Ureter (tissue), 1 donor: ENCODE data around the gene HSPA2. TPM values are rescaled to one million over a fixed set of nuclear protein-coding genes. Genes with fewer than 3 reads are reported as not detected.
"Not testable (repeated sequence)": the region's sequence is repeated elsewhere in the genome, so short reads cannot be mapped to it uniquely, and the experiment has no call there.

Experiments
- DNase-seq: peaks from one replicate; pipeline ENCODE4 v3.0.0-alpha.2; 2020; ENCODE audit warnings: low spot score
- total RNA-seq: library from RNA; stranded (reverse); gene quantifications from one replicate; pipeline ENCODE4 v1.2.4, GENCODE V29; 2023
- donor health status: DM: yes; HTN: yes; CAD: no.

HSPA2 gene
- total RNA-seq, 1 donor from 2014 or later, result 36.7 TPM

- no peak for DNase-seq
Measured at GRCh38 chr14:64513271-64513670, 27.3 kb upstream of the HSPA2 start.

DNA sequence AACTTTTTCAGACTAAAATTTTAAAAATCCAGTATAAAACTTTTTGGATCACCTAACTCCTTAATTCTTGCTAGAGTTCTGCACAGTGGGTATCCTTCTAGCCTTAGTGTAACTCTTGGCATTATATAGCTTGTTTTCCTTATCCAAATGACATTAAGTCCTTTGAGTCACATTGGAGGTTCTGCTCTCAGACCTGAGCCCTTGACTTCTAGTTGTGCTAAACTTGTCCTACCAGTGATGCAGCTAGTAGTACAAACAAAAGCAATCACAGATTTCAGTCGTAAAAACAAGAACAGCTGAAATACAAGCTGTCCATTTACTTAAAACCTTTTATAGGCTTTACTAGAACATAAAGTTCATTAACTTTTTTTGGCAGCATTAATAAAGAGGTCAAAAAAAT, 25.5 kb upstream of the HSPA2 start:
- no peak for DNase-seq

DNA sequence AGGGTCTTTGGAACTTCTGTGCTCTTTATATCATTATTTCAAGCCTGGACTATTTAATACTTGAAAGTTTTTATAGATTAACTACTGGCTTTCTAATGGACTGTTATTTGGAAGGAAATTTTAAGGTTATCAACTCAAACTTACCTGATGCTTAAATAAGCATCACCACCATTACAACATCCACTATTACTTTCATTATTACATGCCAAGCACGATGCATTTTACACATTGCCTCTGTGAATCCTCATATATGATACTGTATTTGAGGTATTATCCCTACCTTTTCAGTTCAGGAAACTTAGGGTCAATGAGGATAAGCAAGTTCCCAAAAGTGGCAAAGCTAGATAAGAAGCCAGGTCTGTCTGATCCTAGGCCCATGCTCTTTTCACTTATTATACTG, 23.6 kb upstream of the HSPA2 start:
- no peak for DNase-seq

DNA sequence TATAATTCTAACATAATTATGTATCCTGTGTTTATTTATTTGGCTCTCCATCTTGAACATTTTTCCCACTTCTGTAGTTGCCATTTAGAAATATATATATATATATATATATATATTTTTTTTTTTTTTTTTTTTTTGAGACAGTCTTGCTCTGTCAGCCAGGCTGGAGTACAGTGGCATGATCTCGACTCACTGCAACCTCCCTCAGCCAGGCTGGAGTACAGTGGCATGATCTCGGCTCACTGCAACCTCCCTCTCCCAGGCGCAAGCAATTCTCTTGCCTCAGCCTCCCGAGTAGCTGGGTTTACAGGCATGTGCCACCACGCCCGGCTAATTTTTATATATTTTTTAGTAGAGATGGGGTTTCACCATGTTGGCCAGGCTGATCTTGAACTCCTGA, 22.9 kb upstream of the HSPA2 start:
- not testable (repeated sequence) for DNase-seq

DNA sequence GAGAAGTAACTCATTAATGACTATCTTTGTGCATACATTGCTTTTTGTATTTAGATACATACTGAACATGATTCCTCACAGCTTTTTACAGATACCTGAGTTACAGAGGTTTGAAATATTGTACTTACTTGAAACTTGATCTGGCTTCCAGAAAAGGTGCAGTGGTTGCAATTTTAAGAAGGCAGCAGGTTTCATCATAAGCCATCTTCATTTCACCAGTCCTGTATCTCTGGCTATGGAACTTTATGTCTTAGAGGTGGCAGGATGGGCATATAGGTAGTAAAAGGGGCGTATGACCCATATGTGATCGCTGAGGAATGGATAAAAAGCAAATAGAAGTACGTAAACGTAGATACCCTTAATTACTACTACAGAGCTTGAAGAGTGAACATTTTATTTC, 22.3 kb upstream of the HSPA2 start:
- no peak for DNase-seq

DNA sequence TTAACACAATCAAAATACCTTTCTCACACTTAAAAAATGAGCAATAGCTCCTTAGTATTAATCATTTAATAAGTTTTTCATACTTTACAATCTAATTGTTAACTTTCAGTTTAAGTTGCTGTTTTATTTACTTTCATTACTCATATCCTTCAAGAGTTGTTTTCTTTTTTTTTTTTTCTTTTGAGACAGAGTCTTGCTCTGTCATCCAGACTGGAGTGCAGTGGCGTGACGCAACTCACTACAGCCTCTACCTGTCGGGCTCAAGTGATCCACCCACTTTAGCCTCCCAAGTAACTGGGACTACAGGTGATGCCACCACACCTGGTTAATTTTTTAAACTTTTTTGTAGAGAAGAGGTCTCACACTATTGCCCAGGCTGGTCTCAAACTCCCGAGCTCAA, 19.8 kb upstream of the HSPA2 start:
- no peak for DNase-seq

DNA sequence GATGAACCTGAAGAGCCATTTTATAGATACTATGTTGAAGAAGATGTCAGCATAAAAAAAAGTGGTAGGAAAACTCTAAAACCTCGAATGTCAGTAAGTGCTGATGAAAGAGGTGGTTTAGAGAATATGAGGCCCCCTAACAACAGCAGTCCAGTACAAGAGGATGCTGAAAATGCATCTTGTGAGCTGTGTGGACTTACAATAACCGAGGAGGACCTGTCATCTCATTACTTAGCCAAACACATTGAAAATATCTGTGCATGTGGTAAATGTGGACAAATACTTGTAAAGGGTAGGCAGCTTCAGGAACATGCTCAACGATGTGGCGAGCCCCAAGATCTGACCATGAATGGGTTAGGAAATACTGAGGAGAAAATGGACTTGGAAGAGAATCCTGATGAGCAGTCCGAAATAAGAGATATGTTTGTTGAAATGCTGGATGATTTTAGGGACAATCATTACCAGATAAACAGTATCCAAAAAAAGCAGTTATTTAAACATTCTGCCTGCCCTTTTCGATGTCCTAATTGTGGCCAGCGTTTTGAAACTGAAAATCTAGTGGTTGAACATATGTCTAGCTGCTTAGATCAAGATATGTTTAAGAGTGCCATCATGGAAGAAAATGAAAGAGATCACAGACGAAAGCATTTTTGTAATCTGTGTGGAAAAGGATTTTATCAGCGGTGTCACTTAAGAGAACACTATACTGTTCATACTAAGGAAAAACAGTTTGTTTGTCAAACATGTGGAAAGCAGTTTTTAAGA, 17.8 kb upstream of the HSPA2 start:
- no peak for DNase-seq

DNA sequence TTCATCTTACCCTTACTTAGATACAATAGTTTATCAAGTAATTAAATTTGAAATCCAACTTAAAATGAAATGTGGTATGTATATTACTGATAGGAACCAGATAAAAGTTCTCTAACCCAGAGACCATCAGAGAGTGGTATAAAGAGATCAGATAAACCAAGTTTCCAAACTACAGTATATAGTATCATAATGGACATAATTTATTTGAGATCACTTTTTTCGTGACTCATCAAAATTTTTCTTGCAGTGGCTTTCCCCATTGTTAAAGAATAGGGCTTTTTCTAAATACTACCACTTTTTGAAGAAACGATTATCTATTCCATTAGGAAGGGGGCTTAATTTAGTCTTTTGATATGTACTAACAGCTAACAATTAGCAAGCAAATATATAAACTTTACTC, 15.2 kb upstream of the HSPA2 start:
- no peak for DNase-seq

GRCh38 chr14:64531567-64531966, 9.0 kb upstream of the HSPA2 start:
- no peak for DNase-seq

DNA sequence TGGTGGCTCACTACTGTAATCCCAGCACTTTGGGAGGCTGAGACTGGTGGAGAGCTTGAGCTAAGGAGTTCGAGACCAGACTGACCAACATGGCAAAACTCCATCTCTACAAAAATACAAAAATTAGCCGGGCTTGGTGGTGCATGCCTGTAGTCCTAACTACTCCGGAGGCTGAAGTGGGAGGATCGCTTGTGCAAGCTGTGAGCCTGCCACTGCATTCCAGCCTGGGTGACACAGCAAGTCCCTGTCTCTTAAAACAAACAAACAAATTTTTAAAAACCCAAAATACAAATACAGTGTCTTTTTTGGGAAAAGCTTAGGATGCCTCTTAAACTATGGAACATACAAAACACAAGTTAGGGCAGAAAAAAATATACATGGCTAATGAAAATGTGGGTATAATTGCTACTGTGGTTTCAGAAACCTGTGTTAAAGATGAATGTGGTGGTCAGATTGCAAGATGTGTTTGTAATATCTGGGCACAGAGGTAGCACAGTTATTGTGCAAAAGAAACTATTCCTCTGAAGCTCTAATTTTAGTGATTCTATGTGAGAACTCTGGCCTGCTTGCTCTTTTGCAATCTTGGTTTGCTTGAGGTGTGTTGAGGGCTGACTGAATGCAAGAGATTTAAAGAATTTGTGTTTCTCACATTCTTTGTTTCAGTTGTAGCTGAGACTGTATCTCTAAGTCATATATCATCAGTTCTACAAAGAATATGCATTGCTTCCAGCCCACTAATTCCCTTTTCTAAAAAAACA, 3.9 kb upstream of the HSPA2 start:
- no peak for DNase-seq

DNA sequence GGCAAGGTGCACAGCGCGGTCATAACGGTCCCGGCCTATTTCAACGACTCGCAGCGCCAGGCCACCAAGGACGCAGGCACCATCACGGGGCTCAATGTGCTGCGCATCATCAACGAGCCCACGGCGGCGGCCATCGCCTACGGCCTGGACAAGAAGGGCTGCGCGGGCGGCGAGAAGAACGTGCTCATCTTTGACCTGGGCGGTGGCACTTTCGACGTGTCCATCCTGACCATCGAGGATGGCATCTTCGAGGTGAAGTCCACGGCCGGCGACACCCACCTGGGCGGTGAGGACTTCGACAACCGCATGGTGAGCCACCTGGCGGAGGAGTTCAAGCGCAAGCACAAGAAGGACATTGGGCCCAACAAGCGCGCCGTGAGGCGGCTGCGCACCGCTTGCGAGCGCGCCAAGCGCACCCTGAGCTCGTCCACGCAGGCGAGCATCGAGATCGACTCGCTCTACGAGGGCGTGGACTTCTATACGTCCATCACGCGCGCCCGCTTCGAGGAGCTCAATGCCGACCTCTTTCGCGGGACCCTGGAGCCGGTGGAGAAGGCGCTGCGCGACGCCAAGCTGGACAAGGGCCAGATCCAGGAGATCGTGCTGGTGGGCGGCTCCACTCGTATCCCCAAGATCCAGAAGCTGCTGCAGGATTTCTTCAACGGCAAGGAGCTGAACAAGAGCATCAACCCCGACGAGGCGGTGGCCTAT, 875 bp downstream of the HSPA2 start:
- DNase-seq, result no peak

- DNase-seq, result no peak
Measured at GRCh38 chr14:64541972-64542835, 1.7 kb downstream of the HSPA2 start.

DNA sequence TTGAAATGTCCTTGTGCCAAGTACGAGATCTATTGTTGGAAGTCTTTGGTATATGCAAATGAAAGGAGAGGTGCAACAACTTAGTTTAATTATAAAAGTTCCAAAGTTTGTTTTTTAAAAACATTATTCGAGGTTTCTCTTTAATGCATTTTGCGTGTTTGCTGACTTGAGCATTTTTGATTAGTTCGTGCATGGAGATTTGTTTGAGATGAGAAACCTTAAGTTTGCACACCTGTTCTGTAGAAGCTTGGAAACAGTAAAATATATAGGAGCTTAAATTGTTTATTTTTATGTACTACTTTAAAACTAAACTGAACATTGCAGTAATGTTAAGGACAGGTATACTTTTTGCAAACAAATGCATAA, 2.3 kb downstream of the HSPA2 start:
- no peak for DNase-seq

DNA sequence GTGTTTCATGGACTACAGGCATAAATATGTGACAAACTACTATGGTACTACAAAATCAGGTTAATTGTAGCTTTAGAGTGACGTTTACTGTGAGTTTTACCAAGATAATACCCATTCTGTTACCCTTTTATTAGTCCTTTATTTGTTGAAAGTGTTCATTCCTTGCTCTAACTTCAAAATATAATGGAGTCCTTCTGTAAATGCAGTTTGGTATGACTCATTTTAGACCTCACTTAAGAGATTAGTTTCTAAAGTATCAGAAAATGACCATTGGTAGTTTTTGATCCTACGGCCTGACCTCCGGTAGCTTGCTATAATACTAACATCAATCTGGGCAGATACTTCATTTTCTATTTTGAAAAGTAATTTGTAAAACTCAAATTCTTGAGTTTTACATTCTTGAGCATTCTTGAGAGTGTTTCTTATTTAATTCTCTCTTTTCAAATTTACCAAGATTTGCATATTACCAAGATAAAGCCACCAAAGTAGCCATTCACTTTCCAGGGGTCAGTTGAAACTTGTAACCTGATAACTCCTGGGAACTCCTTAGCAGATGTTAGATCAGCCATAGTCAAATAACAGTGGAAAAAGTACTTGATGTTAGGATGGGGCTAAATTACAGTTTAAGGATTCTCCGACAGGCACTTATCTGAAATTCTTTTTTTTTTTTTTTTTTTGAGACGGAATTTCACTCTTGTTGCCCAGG, 4.2 kb downstream of the HSPA2 start:
- no peak for DNase-seq

GRCh38 chr14:64549016-64549415, 8.5 kb downstream of the HSPA2 start:
- no peak for DNase-seq

DNA sequence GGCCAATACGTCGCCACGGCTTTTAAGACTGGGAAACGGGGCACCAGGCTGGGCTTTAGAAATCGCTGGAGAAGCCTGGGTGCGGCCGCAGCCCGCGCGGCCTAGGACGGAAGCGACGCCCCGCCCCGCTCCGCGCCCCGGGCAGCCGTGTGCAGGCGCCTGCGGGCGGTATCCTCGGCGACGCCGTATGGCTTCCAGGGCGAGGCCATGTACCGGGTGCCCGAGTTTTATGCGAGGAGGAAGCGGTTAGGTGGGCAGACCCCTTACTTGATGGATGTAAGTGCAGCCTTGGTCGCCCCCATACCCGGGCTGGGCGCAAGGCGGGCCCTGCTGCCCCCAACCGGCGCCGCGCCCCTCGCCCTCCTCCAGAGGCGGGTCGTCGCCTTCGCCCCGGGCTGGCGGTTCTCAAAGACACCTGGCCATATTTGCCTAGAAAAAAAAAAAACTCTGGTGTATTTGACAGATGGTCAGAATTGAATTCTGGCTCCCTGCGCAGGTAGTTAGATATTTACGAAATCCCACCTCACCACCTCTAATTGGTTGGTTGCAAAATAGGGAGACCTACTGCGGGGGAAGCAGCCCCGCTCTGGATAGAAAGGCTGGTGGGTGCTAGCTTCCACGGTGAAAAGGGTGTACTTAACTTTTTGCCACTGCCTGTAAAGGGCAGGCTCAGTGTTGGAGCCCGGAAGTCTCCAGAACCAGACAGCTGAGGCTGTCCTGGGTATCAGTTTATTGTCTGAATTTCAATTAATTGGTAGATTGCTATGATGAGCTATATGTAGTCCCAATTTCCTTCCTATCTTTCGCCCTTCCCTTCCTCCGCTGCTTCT, 9.5 kb downstream of the HSPA2 start, which contains the start of gene PPP1R36:
Gene PPP1R36, plus strand, starts transcription at position 171 of the 830 bp plus-strand sequence. Its CDS starts 37 bp downstream, at position 208.
- DNase-seq, result no peak

DNA sequence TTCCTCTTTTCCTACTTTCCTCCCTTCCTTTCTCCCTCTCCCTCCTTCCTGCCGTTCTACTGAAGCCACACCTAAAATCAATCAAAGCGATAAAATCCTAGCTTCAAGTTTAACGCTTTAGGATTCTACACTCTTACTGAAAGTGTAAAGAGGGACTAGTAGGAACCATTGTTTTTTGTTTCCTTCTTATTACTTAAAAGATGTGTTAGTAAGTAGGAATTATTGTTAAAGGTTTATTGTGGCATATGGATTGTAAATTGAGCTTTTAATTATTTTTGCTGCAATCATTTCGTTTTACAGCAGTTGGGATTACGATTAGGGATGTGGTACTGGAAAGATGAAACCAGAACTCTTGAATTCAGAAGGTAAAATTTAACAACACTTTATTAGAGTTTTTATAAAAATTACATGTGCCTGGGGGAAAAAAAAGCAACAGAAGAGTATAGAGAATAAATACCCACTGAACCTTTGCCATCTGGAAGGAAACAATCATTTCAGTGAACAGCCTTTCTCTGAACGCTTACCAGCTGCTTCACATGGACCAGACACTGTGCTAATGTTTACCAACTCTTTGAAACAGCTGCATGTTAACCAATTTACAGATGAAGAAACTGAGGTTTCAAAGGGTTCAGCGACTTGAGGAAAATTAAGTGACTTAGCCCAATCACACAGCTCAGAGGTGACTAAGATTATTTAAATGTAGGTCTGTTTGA, 10.2 kb downstream of the HSPA2 start:
- no peak for DNase-seq

DNA sequence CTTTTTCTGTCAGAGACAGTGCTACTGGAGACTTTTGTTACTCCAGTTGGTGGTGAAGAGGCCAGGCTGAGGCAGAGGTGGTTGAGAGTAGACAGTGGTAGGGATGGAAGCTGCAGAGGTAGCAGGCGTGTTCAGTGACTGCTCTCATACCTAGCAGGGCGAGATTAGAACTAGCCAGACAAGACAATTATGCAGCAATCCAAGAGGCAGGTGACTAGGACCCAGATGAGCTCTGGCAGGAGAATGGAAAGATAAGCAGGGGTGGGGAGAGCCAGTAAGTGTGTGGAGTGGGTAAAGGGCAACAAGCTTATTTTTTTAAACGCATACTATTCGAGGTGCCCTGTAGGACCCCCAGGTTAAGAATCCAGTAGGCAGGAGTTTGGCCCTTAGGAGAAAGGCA, 14.0 kb downstream of the HSPA2 start:
- no peak for DNase-seq

GRCh38 chr14:64556526-64556925, 16.0 kb downstream of the HSPA2 start:
- no peak for DNase-seq
